IMR-90 (cell line): ENCODE data around the gene CYP19A1. TPM values are rescaled to one million over a fixed set of nuclear protein-coding genes. Genes with fewer than 3 reads are reported as not detected.

Experiments
- ATAC-seq: fragments of 200-7000 bp; cut with Tn5 transposase; 2 replicates; pipeline ENCODE4 v1.9.1; 2020; ENCODE audit warnings: low read depth, mild to moderate bottlenecking, moderate library complexity
- BruUV-seq: library from RNA; stranded (reverse); fragments of 400-500 nt; replicated peaks from 2 replicates; lab custom pipeline; 2021; lab: Mats Ljungman, UMichigan
- CTCF ChIA-PET: fragments of 300-600 bp; formaldehyde crosslinking; extraction: SDS; loops from one replicate; lab custom pipeline; 2021; ENCODE audit warnings: antibody characterized with exemption; lab: Yijun Ruan, JAX
- POLR2A ChIA-PET: fragments of 300-600 bp; sonication (Branson Sonifier 250); formaldehyde crosslinking; loops from one replicate; lab custom pipeline; 2022; ENCODE audit warnings: antibody characterized with exemption; ENCODE audit not compliant: unreplicated experiment; lab: Charles Lee
- DNase-seq: peaks from one replicate; pipeline ENCODE4 v3.0.0; 2013
- H2AFZ ChIP-seq: replicated peaks from 2 replicates; pipeline ENCODE3; 2013; ENCODE audit warnings: low read length, mild to moderate bottlenecking; ENCODE audit not compliant: poor library complexity
- H2AK5ac ChIP-seq: 2 replicates; pipeline ENCODE4 v1.6.1; 2013; ENCODE audit warnings: low read depth, low read length, inconsistent platforms
- H2AK9ac ChIP-seq: replicated peaks from 2 replicates; pipeline ENCODE3; 2013; ENCODE audit warnings: mild to moderate bottlenecking, low read depth, low read length, moderate library complexity; ENCODE audit not compliant: poor library complexity
- H2BK120ac ChIP-seq: 2 replicates; pipeline ENCODE4 v1.6.1; 2013; ENCODE audit warnings: low read depth, low read length, inconsistent platforms
- H2BK15ac ChIP-seq: 3 replicates; pipeline ENCODE4 v1.6.1; 2013; ENCODE audit warnings: low read depth, low read length, inconsistent platforms
- H2BK20ac ChIP-seq: 2 replicates; pipeline ENCODE4 v1.6.1; 2013; ENCODE audit warnings: low read depth, mild to moderate bottlenecking, inconsistent platforms, low read length, moderate library complexity
- H2BK5ac ChIP-seq: 2 replicates; pipeline ENCODE4 v1.6.1; 2013; ENCODE audit warnings: mild to moderate bottlenecking, low read depth, low read length, inconsistent platforms; ENCODE audit not compliant: poor library complexity, severe bottlenecking
- H3K14ac ChIP-seq: replicated peaks from 2 replicates; pipeline ENCODE4 v1.6.1; 2013; ENCODE audit warnings: low read depth, low read length, inconsistent platforms
- H3K18ac ChIP-seq: 2 replicates; pipeline ENCODE4 v1.6.1; 2013; ENCODE audit warnings: low read depth, low read length, control low read depth
- H3K23ac ChIP-seq: 2 replicates; pipeline ENCODE4 v1.6.1; 2013; ENCODE audit warnings: low read depth, low read length, inconsistent platforms
- H3K27ac ChIP-seq: 2 replicates; pipeline ENCODE4 v1.5.1; 2013; ENCODE audit warnings: mild to moderate bottlenecking, control low read depth, low read length; ENCODE audit not compliant: insufficient read depth
- H3K27me3 ChIP-seq: 2 replicates; pipeline ENCODE4 v1.6.1; 2013; ENCODE audit warnings: low read length; ENCODE audit not compliant: control insufficient read depth, insufficient read depth
- H3K36me3 ChIP-seq: 2 replicates; pipeline ENCODE4 v1.6.1; 2013; ENCODE audit warnings: low read length, mixed read lengths; ENCODE audit not compliant: control insufficient read depth, insufficient read depth
- H3K4ac ChIP-seq: 2 replicates; pipeline ENCODE4 v1.6.1; 2013; ENCODE audit warnings: low read depth, low read length, inconsistent platforms
- H3K4me1 ChIP-seq: 2 replicates; pipeline ENCODE4 v1.6.1; 2013; ENCODE audit warnings: low read length, mixed read lengths; ENCODE audit not compliant: control insufficient read depth, insufficient read depth
- H3K4me2 ChIP-seq: 2 replicates; pipeline ENCODE4 v1.6.1; 2013; ENCODE audit warnings: low read depth, mild to moderate bottlenecking, control low read depth, low read length, moderate library complexity
- H3K4me3 ChIP-seq: 2 replicates; pipeline ENCODE4 v1.5.1; 2013; ENCODE audit warnings: low read depth, mild to moderate bottlenecking, control low read depth, low read length, moderate library complexity; ENCODE audit not compliant: insufficient read depth
- H3K56ac ChIP-seq: 2 replicates; pipeline ENCODE4 v1.6.1; 2013; ENCODE audit warnings: low read length, inconsistent platforms; ENCODE audit not compliant: insufficient read depth; ENCODE audit errors: extremely low read depth
- H3K79me1 ChIP-seq, 2 experiments: 2 replicates each; pipeline ENCODE4 v1.6.1; 2013; ENCODE audit warnings: low read length in 2 of 2, inconsistent platforms in 1 of 2, low read depth in 1 of 2
- H3K9ac ChIP-seq: 2 replicates; pipeline ENCODE4 v1.6.1; 2013; ENCODE audit warnings: low read depth, low read length, control low read depth
- H3K9me1 ChIP-seq: 2 replicates; pipeline ENCODE4 v1.6.1; 2013; ENCODE audit warnings: low read length, inconsistent platforms; ENCODE audit not compliant: insufficient read depth
- H3K9me3 ChIP-seq: 2 replicates; pipeline ENCODE4 v1.6.1; 2013; ENCODE audit warnings: low read length; ENCODE audit not compliant: control insufficient read depth, insufficient read depth
- H4K20me1 ChIP-seq: 2 replicates; pipeline ENCODE4 v1.6.1; 2013; ENCODE audit warnings: low read length, inconsistent platforms; ENCODE audit not compliant: insufficient read depth
- H4K5ac ChIP-seq: 2 replicates; pipeline ENCODE4 v1.6.1; 2013; ENCODE audit warnings: mild to moderate bottlenecking, low read depth, low read length, control low read depth
- H4K8ac ChIP-seq, 2 experiments: 2 replicates each; pipeline ENCODE4 v1.6.1; 2013; ENCODE audit warnings: low read depth in 2 of 2, low read length in 2 of 2, control low read depth in 1 of 2, inconsistent platforms in 1 of 2
- H4K91ac ChIP-seq: 2 replicates; pipeline ENCODE4 v1.6.1; 2013; ENCODE audit warnings: low read depth, low read length, inconsistent platforms; ENCODE audit not compliant: insufficient read depth
- FOS ChIP-seq: fragments of 150-350 bp; IDR thresholded peaks from 2 replicates; pipeline ENCODE4 v1.6.1; 2016; ENCODE audit warnings: low read depth, low read length
- RAD21 ChIP-seq: IDR thresholded peaks from 2 replicates; pipeline ENCODE4 v1.6.1; 2012; ENCODE audit warnings: low read length, improper control_type of control experiment
- RCOR1 ChIP-seq: IDR thresholded peaks from 2 replicates; pipeline ENCODE4 v1.6.1; 2012; ENCODE audit warnings: mild to moderate bottlenecking, low read length, improper control_type of control experiment; ENCODE audit not compliant: insufficient replicate concordance
- SMC3 ChIP-seq: fragments of 150-350 bp; IDR thresholded peaks from 2 replicates; pipeline ENCODE4 v1.6.1; 2016; ENCODE audit warnings: low read depth, mild to moderate bottlenecking, antibody characterized with exemption, low read length, moderate library complexity
- WGBS, 2 experiments: methylation state at CpG; one replicate each; pipeline versions ENCODE4 v1.1.5 to v1.1.7; 2013; ENCODE audit warnings: missing lambda C conversion rate in 2 of 2; ENCODE audit not compliant: insufficient read length in 1 of 2; ENCODE audit errors: extremely low coverage in 2 of 2; 5-methylcytosine and 5-hydroxymethylcytosine counted together
- dilution Hi-C: fragments of 300-500 bp; cut with HindIII; formaldehyde crosslinking; loops from one replicate; pipeline ENCODE4 v1.14.3; 2018; ENCODE audit warnings: low sequenced_read_pairs; ENCODE audit not compliant: unreplicated experiment
- in situ Hi-C: fragments of 300-500 bp; cut with MboI; formaldehyde crosslinking; loops from 3 replicates; pipeline ENCODE4 v1.14.3; 2019; ENCODE audit warnings: low sequenced_read_pairs, inconsistent platforms, mixed read lengths
- intact Hi-C: fragments of 100-400 bp; cut with micrococcal nuclease; formaldehyde crosslinking; loops from 2 replicates; pipeline ENCODE4 v1.10.0; 2022
- polyA plus RNA-seq, 3 experiments: library from polyadenylated mRNA; depleted of rRNA; stranded (reverse); fragments of >200 nt; gene quantifications; 2 replicates each; pipeline ENCODE4 v1.2.3, GENCODE V29; 2012; ENCODE audit warnings: low replicate concordance in 1 of 3
- total RNA-seq: library from RNA; depleted of rRNA; stranded (reverse); fragments of >200 nt; gene quantifications from 2 replicates; pipeline ENCODE4 v1.2.3, GENCODE V29; 2012
- TF ChIP-seq, protein P1 (sequence below): conservative IDR thresholded peaks from 2 replicates; pipeline ENCODE4 v1.5.1; 2012; ENCODE audit warnings: mild to moderate bottlenecking, low read depth, low read length, improper control_type of control experiment

Gene CYP19A1
- total and polyA plus RNA-seq, 2 of the 4 experiments (the other 2 are of a cell fraction), result not detected

DNA sequence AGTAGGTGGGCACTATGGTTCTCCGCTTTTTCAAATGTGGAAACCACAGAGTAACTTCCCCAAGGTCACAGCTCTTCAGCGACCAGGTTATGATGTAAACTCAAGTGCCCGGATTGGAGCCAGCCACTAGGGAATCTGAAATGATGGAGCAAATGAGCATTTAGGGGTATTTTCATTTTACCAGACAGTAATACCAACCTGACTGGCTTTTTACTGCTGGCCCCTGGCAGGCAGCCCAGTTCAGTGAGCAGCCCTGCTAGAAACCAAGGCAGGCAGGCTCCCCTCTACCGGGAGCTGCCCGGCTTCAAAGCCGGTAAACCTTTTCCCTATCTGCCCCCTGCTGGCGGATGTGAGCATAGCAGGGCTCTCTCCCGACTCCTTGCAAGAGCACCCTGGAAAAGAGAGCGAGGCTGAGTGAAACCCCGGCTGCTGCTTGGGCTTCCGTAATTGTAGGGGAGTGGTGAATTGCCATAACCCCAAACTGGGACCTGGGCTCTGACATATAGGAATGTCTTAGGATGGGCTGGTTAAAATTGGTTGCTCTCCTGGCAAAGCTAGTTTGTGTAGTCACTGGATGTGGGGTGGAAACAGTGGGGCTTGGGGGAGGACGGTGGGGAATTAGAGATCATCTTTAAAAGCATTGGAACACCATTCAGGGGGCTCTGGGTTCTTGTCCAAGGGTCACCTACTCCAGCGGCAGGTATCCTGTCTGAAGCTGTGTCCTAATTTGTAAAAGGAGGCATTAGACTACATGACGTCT is 145.7 kb downstream of the CYP19A1 start:
- H2AFZ ChIP-seq, result no peak overlapping the region
- ATAC-seq (peak; percentile 100), DNase-seq (peak; percentile 80)
- intact Hi-C loops, result loop anchor here (1.0 to 10.0 kb wide), 2 partner anchors 29 to 518 kb away; no protein-coding TSS in a partner anchor
- POLR2A ChIA-PET, result interaction anchor here (0.5 kb wide), 2 partner anchors 30 to 198 kb away, joined by 3 to 5 read pairs; no protein-coding TSS in a partner anchor
- peak; percentile 81 for TF ChIP-seq RAD21
- no peak for TF ChIP-seq RCOR1
- TF ChIP-seq FOS, result no peak
- peak; percentile 81 for TF ChIP-seq SMC3
- TF ChIP-seq, protein P1, sequence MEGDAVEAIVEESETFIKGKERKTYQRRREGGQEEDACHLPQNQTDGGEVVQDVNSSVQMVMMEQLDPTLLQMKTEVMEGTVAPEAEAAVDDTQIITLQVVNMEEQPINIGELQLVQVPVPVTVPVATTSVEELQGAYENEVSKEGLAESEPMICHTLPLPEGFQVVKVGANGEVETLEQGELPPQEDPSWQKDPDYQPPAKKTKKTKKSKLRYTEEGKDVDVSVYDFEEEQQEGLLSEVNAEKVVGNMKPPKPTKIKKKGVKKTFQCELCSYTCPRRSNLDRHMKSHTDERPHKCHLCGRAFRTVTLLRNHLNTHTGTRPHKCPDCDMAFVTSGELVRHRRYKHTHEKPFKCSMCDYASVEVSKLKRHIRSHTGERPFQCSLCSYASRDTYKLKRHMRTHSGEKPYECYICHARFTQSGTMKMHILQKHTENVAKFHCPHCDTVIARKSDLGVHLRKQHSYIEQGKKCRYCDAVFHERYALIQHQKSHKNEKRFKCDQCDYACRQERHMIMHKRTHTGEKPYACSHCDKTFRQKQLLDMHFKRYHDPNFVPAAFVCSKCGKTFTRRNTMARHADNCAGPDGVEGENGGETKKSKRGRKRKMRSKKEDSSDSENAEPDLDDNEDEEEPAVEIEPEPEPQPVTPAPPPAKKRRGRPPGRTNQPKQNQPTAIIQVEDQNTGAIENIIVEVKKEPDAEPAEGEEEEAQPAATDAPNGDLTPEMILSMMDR, result peak; percentile 90
- CTCF ChIA-PET, result interaction anchor here (0.7 to 3.0 kb wide), 17 partner anchors 9 to 206 kb away, joined by 3 to 46 read pairs (median 4); no protein-coding TSS in a partner anchor
- no peak overlapping the region for H3K14ac ChIP-seq
- 67% methylated on average over 1 of the region's 14 CpGs; no CpG with 5 or more reads in 1 of the 2 experiments for WGBS, 2 experiments
- no peak overlapping the region for H2BK120ac ChIP-seq
- no peak overlapping the region for H2BK20ac ChIP-seq
- H2AK9ac ChIP-seq, result no peak overlapping the region
- no TSS peak for BruUV-seq
- H3K4me1 ChIP-seq, result no peaks in the 10 kb centered on the region
- in situ Hi-C loops, result no loop called here
- no peak overlapping the region for H4K8ac ChIP-seq
- H2BK5ac ChIP-seq, result no peak overlapping the region
- no peaks in the 10 kb centered on the region for H3K36me3 ChIP-seq
- H3K56ac ChIP-seq, result no peak overlapping the region
- H4K91ac ChIP-seq, result no peak overlapping the region
- peaks cover 33% of the 10 kb centered on the region for H3K27me3 ChIP-seq
- H3K4me2 ChIP-seq, result peak overlapping the region; percentile 27; the same call in 1 of the 2 replicates
- no peaks in the 10 kb centered on the region for H3K79me1 ChIP-seq
- H3K9me1 ChIP-seq, result peaks cover 6% of the 10 kb centered on the region; the same call in 1 of the 2 replicates
- no peak overlapping the region for H3K9ac ChIP-seq
- H3K4me3 ChIP-seq, result no peak overlapping the region
- H3K4ac ChIP-seq, result no peak overlapping the region
- dilution Hi-C loops, result no loop called here
- no peaks in the 10 kb centered on the region for H3K9me3 ChIP-seq
- H2BK15ac ChIP-seq, result no peak overlapping the region
- H4K5ac ChIP-seq, result no peak overlapping the region
- H3K27ac ChIP-seq, result no peak overlapping the region
- no peak overlapping the region for H3K23ac ChIP-seq
- no peak overlapping the region for H2AK5ac ChIP-seq
- H3K18ac ChIP-seq, result no peak overlapping the region
- no peaks in the 10 kb centered on the region for H4K20me1 ChIP-seq
